Astrocyte (in vitro differentiated cells and primary cell): ENCODE results near the gene ARMH3.

Source experiments
- EZH2 ChIP-seq: IDR thresholded peaks from 2 replicates; pipeline ENCODE4 v1.6.1; 2012; ENCODE audit warnings: mild to moderate bottlenecking, low read length, inconsistent platforms; ENCODE audit not compliant: insufficient read depth
- TF ChIP-seq, protein P1 (sequence below): IDR thresholded peaks from 2 replicates; pipeline ENCODE4 v1.5.1; 2011; ENCODE audit warnings: low read depth, mild to moderate bottlenecking, inconsistent platforms, low read length, moderate library complexity; ENCODE audit not compliant: insufficient read depth

DNA sequence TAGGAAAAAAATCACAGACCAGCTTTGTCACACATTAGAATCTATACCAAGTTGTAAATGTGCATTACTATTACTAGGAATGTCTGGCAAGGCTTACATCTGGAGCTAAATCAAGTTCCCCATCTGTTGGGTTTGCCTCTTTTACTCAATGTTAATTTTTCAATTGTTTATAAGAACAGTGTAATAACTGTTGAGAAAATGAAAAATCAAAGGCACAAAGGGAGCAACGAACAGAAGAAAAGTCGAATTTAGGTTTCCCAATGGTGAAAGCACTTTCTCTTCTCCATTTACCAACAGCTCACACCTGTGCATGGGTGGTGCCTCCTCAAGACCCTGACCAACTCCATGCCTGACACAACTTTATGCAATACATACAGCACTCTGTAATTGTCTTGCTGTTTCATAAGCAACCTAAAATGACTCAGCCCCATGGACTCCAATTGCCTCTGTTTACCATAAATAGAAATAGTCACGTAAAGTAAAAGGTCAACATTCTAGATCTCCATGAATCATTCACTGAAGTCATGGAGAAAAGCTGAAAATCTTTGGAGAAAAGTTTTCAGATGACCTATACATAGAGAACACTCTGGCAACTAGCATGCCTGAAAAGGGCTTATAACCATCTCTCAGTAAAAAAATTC lies 116.8 kb downstream of the ARMH3 start:
- TF ChIP-seq, protein P1, sequence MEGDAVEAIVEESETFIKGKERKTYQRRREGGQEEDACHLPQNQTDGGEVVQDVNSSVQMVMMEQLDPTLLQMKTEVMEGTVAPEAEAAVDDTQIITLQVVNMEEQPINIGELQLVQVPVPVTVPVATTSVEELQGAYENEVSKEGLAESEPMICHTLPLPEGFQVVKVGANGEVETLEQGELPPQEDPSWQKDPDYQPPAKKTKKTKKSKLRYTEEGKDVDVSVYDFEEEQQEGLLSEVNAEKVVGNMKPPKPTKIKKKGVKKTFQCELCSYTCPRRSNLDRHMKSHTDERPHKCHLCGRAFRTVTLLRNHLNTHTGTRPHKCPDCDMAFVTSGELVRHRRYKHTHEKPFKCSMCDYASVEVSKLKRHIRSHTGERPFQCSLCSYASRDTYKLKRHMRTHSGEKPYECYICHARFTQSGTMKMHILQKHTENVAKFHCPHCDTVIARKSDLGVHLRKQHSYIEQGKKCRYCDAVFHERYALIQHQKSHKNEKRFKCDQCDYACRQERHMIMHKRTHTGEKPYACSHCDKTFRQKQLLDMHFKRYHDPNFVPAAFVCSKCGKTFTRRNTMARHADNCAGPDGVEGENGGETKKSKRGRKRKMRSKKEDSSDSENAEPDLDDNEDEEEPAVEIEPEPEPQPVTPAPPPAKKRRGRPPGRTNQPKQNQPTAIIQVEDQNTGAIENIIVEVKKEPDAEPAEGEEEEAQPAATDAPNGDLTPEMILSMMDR = no peak
- TF ChIP-seq EZH2 = no peak
